GM23338 (cell line): ENCODE results near the gene RPL7A. TPM values are rescaled to one million over a fixed set of nuclear protein-coding genes. Genes with fewer than 3 reads are reported as not detected.
A peak's percentile ranks its signal among the peaks of the same experiment; 100 is the strongest.

ENCODE experiments used
- ATAC-seq: fragments of 200-7000 bp; cut with Tn5 transposase; 3 replicates; pipeline ENCODE4 v1.9.1; 2020
- DNase-seq: peaks from one replicate; pipeline ENCODE4 v3.0.0-alpha.2; 2015; ENCODE audit warnings: low spot score
- H2AFZ ChIP-seq: fragments of 200-600 bp; sonication (generic); 2 replicates; pipeline ENCODE4 v1.8.0; 2016; ENCODE audit warnings: antibody characterized with exemption, mild to moderate bottlenecking, moderate library complexity
- H3F3A ChIP-seq: fragments of 200-600 bp; sonication (generic); replicated peaks from 2 replicates; pipeline ENCODE4 v1.8.0; 2017; ENCODE audit warnings: antibody characterized with exemption, mixed run types, low read depth
- H3K27ac ChIP-seq: fragments of 200-600 bp; sonication (generic); 2 replicates; pipeline ENCODE4 v1.6.1; 2016; ENCODE audit warnings: low read depth
- H3K27me3 ChIP-seq: fragments of 200-600 bp; sonication (generic); 2 replicates; pipeline ENCODE4 v1.8.0; 2016; ENCODE audit warnings: mild to moderate bottlenecking, mixed run types, moderate library complexity; ENCODE audit not compliant: insufficient read depth
- H3K36me3 ChIP-seq: fragments of 200-600 bp; sonication (generic); 2 replicates; pipeline ENCODE4 v1.8.0; 2016; ENCODE audit warnings: mild to moderate bottlenecking; ENCODE audit not compliant: insufficient read depth
- H3K4me1 ChIP-seq: fragments of 200-600 bp; sonication (generic); 2 replicates; pipeline ENCODE4 v1.8.0; 2016; ENCODE audit warnings: mild to moderate bottlenecking, moderate library complexity; ENCODE audit not compliant: insufficient read depth
- H3K4me2 ChIP-seq: fragments of 200-600 bp; sonication (generic); 2 replicates; pipeline ENCODE4 v1.7.1; 2017; ENCODE audit warnings: mixed run types
- H3K4me3 ChIP-seq: fragments of 200-600 bp; sonication (generic); 2 replicates; pipeline ENCODE4 v1.6.1; 2016; ENCODE audit warnings: mixed run types
- H3K79me2 ChIP-seq: fragments of 200-600 bp; sonication (generic); replicated peaks from 2 replicates; pipeline ENCODE4 v1.8.0; 2017; ENCODE audit warnings: mild to moderate bottlenecking; ENCODE audit not compliant: insufficient read depth
- H3K9me2 ChIP-seq: fragments of 200-600 bp; sonication (generic); 2 replicates; pipeline ENCODE4 v1.8.0; 2017; ENCODE audit not compliant: insufficient read depth
- H4K20me1 ChIP-seq: fragments of 200-600 bp; sonication (generic); replicated peaks from 2 replicates; pipeline ENCODE4 v1.8.0; 2017; ENCODE audit warnings: mild to moderate bottlenecking; ENCODE audit not compliant: insufficient read depth
- H3K27ac Mint-ChIP-seq: 2 replicates; pipeline ENCODE4 v1.8.0; 2020; ENCODE audit warnings: inconsistent platforms, mild to moderate bottlenecking, moderate library complexity, mixed read lengths
- H3K27me3 Mint-ChIP-seq: 3 replicates; pipeline ENCODE4 v1.8.0; 2022; ENCODE audit warnings: low read depth, mild to moderate bottlenecking, moderate library complexity, mixed read lengths, inconsistent platforms; ENCODE audit not compliant: insufficient read depth, poor library complexity
- H3K36me3 Mint-ChIP-seq: 3 replicates; pipeline ENCODE4 v1.8.0; 2021; ENCODE audit warnings: low read depth, mild to moderate bottlenecking, inconsistent platforms, moderate library complexity, mixed read lengths
- H3K4me1 Mint-ChIP-seq: 3 replicates; pipeline ENCODE4 v1.8.0; 2020; ENCODE audit warnings: mild to moderate bottlenecking, inconsistent platforms, mixed read lengths
- H3K4me3 Mint-ChIP-seq: 3 replicates; pipeline ENCODE4 v1.8.0; 2021; ENCODE audit warnings: moderate library complexity, mild to moderate bottlenecking, inconsistent platforms, mixed read lengths
- H3K9me3 Mint-ChIP-seq: 3 replicates; pipeline ENCODE4 v1.8.0; 2020; ENCODE audit warnings: moderate library complexity, mild to moderate bottlenecking, inconsistent platforms, mixed read lengths
- CREB1 ChIP-seq: fragments of 250-450 bp; sonication (Bioruptor Pico); IDR thresholded peaks from 2 replicates; pipeline ENCODE4 v1.5.0; 2020; ENCODE audit warnings: low read depth, mild to moderate bottlenecking, moderate library complexity
- EZH2 ChIP-seq: fragments of 200-600 bp; sonication (generic); IDR thresholded peaks from one replicate; pipeline ENCODE4 v1.8.0; 2017; ENCODE audit warnings: antibody characterized with exemption, mild to moderate bottlenecking, low read depth; ENCODE audit not compliant: unreplicated experiment
- JUNB ChIP-seq: IDR thresholded peaks from one replicate; pipeline ENCODE4 v1.6.1; 2016; ENCODE audit warnings: antibody characterized with exemption; ENCODE audit not compliant: unreplicated experiment
- NANOG ChIP-seq: IDR thresholded peaks from 2 replicates; pipeline ENCODE4 v1.6.1; 2016; ENCODE audit warnings: antibody characterized with exemption, borderline replicate concordance
- POLR2AphosphoS5 ChIP-seq: IDR thresholded peaks from 2 replicates; pipeline ENCODE4 v1.6.1; 2016; ENCODE audit warnings: antibody characterized with exemption, low read depth
- STAT1 ChIP-seq: IDR thresholded peaks from one replicate; pipeline ENCODE4 v1.6.1; 2016; ENCODE audit warnings: antibody characterized with exemption; ENCODE audit not compliant: unreplicated experiment
- ZNF114 ChIP-seq: fragments of 250-450 bp; sonication (Bioruptor Pico); IDR thresholded peaks from 2 replicates; pipeline ENCODE4 v1.5.0; 2020; ENCODE audit warnings: mild to moderate bottlenecking, moderate library complexity
- ZNF331 ChIP-seq: fragments of 250-450 bp; sonication (Bioruptor Pico); IDR thresholded peaks from 2 replicates; pipeline ENCODE4 v1.5.0; 2020; ENCODE audit warnings: low read depth, mild to moderate bottlenecking, moderate library complexity
- polyA plus RNA-seq: library from polyadenylated mRNA; unstranded; fragments of >200 nt; fragmentation: Nextera tagmentation; extraction: Ambion mirVana; gene quantifications from 2 replicates; pipeline ENCODE4 v1.2.1, GENCODE V29; 2016
- total RNA-seq: library from RNA; depleted of rRNA; stranded (reverse); fragments of >200 nt; shearing (Covaris generic); gene quantifications from 2 replicates; pipeline ENCODE4 v1.2.3, GENCODE V29; 2014
- TF ChIP-seq, protein P1 (sequence below), 2 experiments: fragments of 200-600 bp in 1 of 2; sonication (generic) in 1 of 2; conservative IDR thresholded peaks; 2 replicates each; pipeline versions ENCODE4 v1.5.1 to v1.6.1; 2016 to 2017; ENCODE audit warnings: antibody characterized with exemption in 2 of 2, low read depth in 2 of 2, mild to moderate bottlenecking in 2 of 2, moderate library complexity in 1 of 2
- TF ChIP-seq, protein P2 (sequence below): fragments of 250-450 bp; sonication (Bioruptor Pico); IDR thresholded peaks from 2 replicates; pipeline ENCODE4 v1.5.0; 2020; ENCODE audit warnings: mild to moderate bottlenecking, moderate library complexity
- TF ChIP-seq, protein P3 (sequence below): IDR thresholded peaks from one replicate; pipeline ENCODE4 v1.6.1; 2018; ENCODE audit warnings: antibody characterized with exemption; ENCODE audit not compliant: unreplicated experiment
- TF ChIP-seq, protein P4 (sequence below): IDR thresholded peaks from 2 replicates; pipeline ENCODE4 v1.6.1; 2016; ENCODE audit warnings: antibody characterized with exemption

RPL7A gene
- total and polyA plus RNA-seq, 2 experiments from 2014 or later: 1,644 to 2,020 TPM

DNA sequence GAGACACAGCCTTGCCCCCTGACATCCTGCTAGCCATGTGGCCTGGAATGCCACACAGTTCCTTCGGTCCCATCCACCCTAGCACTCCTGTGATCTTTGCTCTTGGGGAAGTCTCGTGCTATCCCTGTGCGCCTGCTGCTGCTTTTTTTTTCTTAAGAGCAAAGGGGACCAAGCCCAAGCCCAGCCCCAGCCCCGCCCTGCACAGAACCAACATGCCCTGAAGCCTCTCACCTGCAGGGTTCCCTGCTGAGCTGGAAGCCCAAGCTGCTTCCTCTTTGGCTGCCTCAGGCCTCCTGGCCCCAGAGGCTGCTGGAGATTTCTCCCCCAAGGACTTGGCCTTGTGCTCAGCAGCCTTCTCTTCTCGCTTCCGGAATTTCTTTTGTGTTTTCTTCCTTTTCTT is 13.9 kb upstream of the RPL7A start:
- Histone ChIP-seq H2AFZ (no peak overlapping the region), H3F3A (peaks cover 36% of the 10 kb centered on the region), H3K27me3 (no peaks in the 10 kb centered on the region), H3K4me1 (peaks cover 9% of the 10 kb centered on the region), H4K20me1 (peaks cover 12% of the 10 kb centered on the region; the same call in 1 of the 2 replicates), H3K4me2 (peak overlapping the region; percentile 97; the same call in 1 of the 2 replicates), H3K27ac (peak overlapping the region; percentile 52), H3K79me2 (peaks cover 19% of the 10 kb centered on the region), H3K4me3 (peak overlapping the region; percentile 99), H3K9me2 (no peaks in the 10 kb centered on the region), H3K36me3 (peaks cover 10% of the 10 kb centered on the region)
- ATAC-seq (no peak), DNase-seq (peak; percentile 40)
- no peak for TF ChIP-seq ZNF114 (CRISPR knock-in tag)
- TF ChIP-seq ZNF331 (CRISPR knock-in tag): no peak
- TF ChIP-seq, protein P1, sequence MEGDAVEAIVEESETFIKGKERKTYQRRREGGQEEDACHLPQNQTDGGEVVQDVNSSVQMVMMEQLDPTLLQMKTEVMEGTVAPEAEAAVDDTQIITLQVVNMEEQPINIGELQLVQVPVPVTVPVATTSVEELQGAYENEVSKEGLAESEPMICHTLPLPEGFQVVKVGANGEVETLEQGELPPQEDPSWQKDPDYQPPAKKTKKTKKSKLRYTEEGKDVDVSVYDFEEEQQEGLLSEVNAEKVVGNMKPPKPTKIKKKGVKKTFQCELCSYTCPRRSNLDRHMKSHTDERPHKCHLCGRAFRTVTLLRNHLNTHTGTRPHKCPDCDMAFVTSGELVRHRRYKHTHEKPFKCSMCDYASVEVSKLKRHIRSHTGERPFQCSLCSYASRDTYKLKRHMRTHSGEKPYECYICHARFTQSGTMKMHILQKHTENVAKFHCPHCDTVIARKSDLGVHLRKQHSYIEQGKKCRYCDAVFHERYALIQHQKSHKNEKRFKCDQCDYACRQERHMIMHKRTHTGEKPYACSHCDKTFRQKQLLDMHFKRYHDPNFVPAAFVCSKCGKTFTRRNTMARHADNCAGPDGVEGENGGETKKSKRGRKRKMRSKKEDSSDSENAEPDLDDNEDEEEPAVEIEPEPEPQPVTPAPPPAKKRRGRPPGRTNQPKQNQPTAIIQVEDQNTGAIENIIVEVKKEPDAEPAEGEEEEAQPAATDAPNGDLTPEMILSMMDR (conservative IDR thresholded peaks at IDR 0.05; ENCODE audit: low read depth in 2 of 2): no peak
- TF ChIP-seq, protein P2, sequence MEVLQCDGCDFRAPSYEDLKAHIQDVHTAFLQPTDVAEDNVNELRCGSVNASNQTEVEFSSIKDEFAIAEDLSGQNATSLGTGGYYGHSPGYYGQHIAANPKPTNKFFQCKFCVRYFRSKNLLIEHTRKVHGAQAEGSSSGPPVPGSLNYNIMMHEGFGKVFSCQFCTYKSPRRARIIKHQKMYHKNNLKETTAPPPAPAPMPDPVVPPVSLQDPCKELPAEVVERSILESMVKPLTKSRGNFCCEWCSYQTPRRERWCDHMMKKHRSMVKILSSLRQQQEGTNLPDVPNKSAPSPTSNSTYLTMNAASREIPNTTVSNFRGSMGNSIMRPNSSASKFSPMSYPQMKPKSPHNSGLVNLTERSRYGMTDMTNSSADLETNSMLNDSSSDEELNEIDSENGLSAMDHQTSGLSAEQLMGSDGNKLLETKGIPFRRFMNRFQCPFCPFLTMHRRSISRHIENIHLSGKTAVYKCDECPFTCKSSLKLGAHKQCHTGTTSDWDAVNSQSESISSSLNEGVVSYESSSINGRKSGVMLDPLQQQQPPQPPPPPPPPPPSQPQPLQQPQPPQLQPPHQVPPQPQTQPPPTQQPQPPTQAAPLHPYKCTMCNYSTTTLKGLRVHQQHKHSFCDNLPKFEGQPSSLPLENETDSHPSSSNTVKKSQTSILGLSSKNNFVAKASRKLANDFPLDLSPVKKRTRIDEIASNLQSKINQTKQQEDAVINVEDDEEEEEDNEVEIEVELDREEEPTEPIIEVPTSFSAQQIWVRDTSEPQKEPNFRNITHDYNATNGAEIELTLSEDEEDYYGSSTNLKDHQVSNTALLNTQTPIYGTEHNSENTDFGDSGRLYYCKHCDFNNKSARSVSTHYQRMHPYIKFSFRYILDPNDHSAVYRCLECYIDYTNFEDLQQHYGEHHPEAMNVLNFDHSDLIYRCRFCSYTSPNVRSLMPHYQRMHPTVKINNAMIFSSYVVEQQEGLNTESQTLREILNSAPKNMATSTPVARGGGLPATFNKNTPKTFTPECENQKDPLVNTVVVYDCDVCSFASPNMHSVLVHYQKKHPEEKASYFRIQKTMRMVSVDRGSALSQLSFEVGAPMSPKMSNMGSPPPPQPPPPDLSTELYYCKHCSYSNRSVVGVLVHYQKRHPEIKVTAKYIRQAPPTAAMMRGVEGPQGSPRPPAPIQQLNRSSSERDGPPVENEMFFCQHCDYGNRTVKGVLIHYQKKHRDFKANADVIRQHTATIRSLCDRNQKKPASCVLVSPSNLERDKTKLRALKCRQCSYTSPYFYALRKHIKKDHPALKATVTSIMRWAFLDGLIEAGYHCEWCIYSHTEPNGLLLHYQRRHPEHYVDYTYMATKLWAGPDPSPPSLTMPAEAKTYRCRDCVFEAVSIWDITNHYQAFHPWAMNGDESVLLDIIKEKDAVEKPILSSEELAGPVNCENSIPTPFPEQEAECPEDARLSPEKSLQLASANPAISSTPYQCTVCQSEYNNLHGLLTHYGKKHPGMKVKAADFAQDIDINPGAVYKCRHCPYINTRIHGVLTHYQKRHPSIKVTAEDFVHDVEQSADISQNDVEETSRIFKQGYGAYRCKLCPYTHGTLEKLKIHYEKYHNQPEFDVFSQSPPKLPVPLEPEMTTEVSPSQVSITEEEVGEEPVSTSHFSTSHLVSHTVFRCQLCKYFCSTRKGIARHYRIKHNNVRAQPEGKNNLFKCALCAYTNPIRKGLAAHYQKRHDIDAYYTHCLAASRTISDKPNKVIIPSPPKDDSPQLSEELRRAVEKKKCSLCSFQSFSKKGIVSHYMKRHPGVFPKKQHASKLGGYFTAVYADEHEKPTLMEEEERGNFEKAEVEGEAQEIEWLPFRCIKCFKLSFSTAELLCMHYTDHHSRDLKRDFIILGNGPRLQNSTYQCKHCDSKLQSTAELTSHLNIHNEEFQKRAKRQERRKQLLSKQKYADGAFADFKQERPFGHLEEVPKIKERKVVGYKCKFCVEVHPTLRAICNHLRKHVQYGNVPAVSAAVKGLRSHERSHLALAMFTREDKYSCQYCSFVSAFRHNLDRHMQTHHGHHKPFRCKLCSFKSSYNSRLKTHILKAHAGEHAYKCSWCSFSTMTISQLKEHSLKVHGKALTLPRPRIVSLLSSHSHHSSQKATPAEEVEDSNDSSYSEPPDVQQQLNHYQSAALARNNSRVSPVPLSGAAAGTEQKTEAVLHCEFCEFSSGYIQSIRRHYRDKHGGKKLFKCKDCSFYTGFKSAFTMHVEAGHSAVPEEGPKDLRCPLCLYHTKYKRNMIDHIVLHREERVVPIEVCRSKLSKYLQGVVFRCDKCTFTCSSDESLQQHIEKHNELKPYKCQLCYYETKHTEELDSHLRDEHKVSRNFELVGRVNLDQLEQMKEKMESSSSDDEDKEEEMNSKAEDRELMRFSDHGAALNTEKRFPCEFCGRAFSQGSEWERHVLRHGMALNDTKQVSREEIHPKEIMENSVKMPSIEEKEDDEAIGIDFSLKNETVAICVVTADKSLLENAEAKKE (CRISPR knock-in tag): no peak
- TF ChIP-seq STAT1: no peak
- TF ChIP-seq, protein P3, sequence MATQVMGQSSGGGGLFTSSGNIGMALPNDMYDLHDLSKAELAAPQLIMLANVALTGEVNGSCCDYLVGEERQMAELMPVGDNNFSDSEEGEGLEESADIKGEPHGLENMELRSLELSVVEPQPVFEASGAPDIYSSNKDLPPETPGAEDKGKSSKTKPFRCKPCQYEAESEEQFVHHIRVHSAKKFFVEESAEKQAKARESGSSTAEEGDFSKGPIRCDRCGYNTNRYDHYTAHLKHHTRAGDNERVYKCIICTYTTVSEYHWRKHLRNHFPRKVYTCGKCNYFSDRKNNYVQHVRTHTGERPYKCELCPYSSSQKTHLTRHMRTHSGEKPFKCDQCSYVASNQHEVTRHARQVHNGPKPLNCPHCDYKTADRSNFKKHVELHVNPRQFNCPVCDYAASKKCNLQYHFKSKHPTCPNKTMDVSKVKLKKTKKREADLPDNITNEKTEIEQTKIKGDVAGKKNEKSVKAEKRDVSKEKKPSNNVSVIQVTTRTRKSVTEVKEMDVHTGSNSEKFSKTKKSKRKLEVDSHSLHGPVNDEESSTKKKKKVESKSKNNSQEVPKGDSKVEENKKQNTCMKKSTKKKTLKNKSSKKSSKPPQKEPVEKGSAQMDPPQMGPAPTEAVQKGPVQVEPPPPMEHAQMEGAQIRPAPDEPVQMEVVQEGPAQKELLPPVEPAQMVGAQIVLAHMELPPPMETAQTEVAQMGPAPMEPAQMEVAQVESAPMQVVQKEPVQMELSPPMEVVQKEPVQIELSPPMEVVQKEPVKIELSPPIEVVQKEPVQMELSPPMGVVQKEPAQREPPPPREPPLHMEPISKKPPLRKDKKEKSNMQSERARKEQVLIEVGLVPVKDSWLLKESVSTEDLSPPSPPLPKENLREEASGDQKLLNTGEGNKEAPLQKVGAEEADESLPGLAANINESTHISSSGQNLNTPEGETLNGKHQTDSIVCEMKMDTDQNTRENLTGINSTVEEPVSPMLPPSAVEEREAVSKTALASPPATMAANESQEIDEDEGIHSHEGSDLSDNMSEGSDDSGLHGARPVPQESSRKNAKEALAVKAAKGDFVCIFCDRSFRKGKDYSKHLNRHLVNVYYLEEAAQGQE: no peak
- TF ChIP-seq JUNB: no peak
- no peak for TF ChIP-seq NANOG
- TF ChIP-seq POLR2AphosphoS5: no peak
- no peak for TF ChIP-seq CREB1
- TF ChIP-seq, protein P4, sequence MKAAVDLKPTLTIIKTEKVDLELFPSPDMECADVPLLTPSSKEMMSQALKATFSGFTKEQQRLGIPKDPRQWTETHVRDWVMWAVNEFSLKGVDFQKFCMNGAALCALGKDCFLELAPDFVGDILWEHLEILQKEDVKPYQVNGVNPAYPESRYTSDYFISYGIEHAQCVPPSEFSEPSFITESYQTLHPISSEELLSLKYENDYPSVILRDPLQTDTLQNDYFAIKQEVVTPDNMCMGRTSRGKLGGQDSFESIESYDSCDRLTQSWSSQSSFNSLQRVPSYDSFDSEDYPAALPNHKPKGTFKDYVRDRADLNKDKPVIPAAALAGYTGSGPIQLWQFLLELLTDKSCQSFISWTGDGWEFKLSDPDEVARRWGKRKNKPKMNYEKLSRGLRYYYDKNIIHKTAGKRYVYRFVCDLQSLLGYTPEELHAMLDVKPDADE: no peak
- no peak for TF ChIP-seq EZH2
- H3K4me1 Mint-ChIP-seq: peaks cover 16% of the 10 kb centered on the region
- H3K36me3 Mint-ChIP-seq: peaks cover 65% of the 10 kb centered on the region
- no peak overlapping the region for H3K27ac Mint-ChIP-seq
- peak overlapping the region; percentile 99 for H3K4me3 Mint-ChIP-seq
- peaks cover 24% of the 10 kb centered on the region for H3K27me3 Mint-ChIP-seq
- peaks cover 4% of the 10 kb centered on the region; the same call in 1 of the 3 replicates for H3K9me3 Mint-ChIP-seq
